AG04449 (cell line): ENCODE data around the gene NBDY.

Source experiments
- CTCF ChIA-PET: fragments of 350-600 bp; formaldehyde crosslinking; extraction: SDS; loops from one replicate; lab custom pipeline; 2021; ENCODE audit warnings: antibody characterized with exemption; lab: Yijun Ruan, JAX
- POLR2A ChIA-PET: fragments of 400-600, 350-600 bp; formaldehyde crosslinking; extraction: SDS; loops from one replicate; lab custom pipeline; 2020; ENCODE audit warnings: antibody characterized with exemption, inconsistent platforms; lab: Yijun Ruan, JAX
- DNase-seq: peaks from one replicate; pipeline ENCODE4 v3.0.0-alpha.2; 2010; ENCODE audit warnings: low read depth, low spot score
- H3K4me3 ChIP-seq: 2 replicates; pipeline ENCODE4 v1.5.1; 2011; ENCODE audit warnings: low read depth, mild to moderate bottlenecking, control low read depth, low read length
- CTCF ChIP-seq: IDR thresholded peaks from one replicate; pipeline ENCODE4 v1.5.1; 2011; ENCODE audit warnings: mild to moderate bottlenecking, moderate library complexity, low read length, control low read depth, inconsistent platforms; ENCODE audit not compliant: insufficient read depth; ENCODE audit errors: missing control alignments

Gene NBDY

GRCh38 chrX:56791456-56791855 is 62.4 kb downstream of the NBDY start:
- no peak overlapping the region for H3K4me3 ChIP-seq
- ChIA-PET CTCF (no interaction called here), POLR2A (no interaction called here)
- no peak for TF ChIP-seq CTCF
- DNase-seq, result no peak

GRCh38 chrX:56792270-56793111 is 63.4 kb downstream of the NBDY start:
- no peak for TF ChIP-seq CTCF
- CTCF ChIA-PET, result interaction anchor here (1.0 kb wide), 1 partner anchor 10 kb away, joined by 4 read pairs; no protein-coding TSS in a partner anchor
- DNase-seq, result no peak
- POLR2A ChIA-PET, result no interaction called here
- no peak overlapping the region for H3K4me3 ChIP-seq

DNA sequence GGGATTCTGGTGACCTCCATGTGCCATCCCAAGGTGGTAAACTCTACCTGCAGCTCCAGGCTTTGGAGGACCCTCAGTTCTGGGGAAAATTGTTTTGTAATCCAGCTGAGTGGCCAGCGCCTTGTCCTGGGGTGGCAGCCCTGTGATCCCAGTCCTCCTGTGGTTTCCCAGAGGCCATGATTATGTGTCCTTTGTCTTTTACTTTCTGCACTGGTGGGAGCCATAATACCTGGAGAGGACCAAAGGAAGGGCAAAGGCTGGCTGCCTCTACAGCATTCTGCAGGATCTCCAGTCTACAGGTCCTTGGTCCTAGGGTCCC is 64.0 kb downstream of the NBDY start:
- POLR2A ChIA-PET, result no interaction called here
- no peak for DNase-seq
- no peak for TF ChIP-seq CTCF
- CTCF ChIA-PET, result interaction anchor here (1.0 kb wide), 1 partner anchor 10 kb away, joined by 4 read pairs; no protein-coding TSS in a partner anchor
- no peak overlapping the region for H3K4me3 ChIP-seq

GRCh38 chrX:56793521-56794320 is 64.7 kb downstream of the NBDY start:
- no peak for TF ChIP-seq CTCF
- H3K4me3 ChIP-seq, result no peak overlapping the region
- POLR2A ChIA-PET, result no interaction called here
- no peak for DNase-seq
- CTCF ChIA-PET, result no interaction called here

DNA sequence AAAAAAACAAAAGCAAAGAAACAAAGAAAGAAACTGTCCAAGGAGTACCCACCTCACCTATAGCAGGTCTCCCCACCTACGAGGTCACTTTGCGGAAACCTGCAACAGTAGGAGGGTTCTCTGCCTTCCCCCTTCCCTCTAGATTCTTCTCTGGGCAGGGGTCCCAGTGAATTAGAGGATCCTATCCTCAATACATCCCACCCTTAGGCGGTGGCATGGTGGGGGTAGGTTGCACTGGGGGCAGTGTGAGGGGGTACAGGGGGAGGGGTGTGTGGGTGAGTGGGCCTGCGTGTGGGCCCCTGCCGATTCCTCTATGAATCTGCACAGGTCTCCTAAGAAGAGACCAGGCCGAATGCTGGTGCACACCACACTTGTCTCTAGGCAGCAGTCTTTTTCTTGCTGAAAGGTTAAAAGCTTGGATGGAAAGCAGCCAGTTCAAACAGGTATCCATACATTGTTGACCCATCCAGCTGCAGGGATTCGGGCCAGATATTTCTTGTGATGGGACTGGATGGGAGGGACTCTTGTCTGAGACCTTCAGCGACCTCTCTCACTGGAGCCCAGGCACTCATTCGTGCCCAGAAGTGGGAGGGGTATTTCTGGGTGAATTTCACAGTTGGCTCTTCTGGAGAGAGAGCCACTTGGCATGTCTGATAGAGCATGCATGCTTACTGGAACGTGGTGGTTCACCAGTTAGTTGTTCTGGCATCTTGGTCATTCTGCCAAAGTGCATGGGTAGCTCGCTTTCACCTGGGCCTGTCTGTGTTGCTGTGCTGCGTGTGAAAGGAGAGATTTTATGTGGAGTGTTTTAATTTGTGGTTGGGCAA is 65.6 kb downstream of the NBDY start:
- ChIA-PET CTCF (interaction anchor here (0.9 to 1.0 kb wide), 2 partner anchors 10 to 183 kb away, joined by 3 read pairs; no protein-coding TSS in a partner anchor), POLR2A (no interaction called here)
- DNase-seq, result no peak
- no peak for TF ChIP-seq CTCF
- no peak overlapping the region for H3K4me3 ChIP-seq
